Stomach (tissue), 4 donors: ENCODE data around the gene SLC35B4.

ENCODE experiments used
- EP300 ChIP-seq: sonication (generic); formaldehyde crosslinking; IDR thresholded peaks from one replicate; pipeline ENCODE4 v1.6.1; 2017; ENCODE audit warnings: antibody characterized with exemption
- POLR2A ChIP-seq, 4 donors: fragments of 450-650 bp; IDR thresholded peaks; one replicate each; pipeline ENCODE4 v1.6.1; 2016; ENCODE audit warnings: antibody characterized with exemption in 4 of 4, control low read depth in 2 of 4, mild to moderate bottlenecking in 1 of 4, moderate library complexity in 1 of 4
- POLR2AphosphoS5 ChIP-seq, 3 donors: sonication (generic); formaldehyde crosslinking; IDR thresholded peaks; one replicate each; pipeline ENCODE4 v1.6.1; 2016; ENCODE audit warnings: antibody characterized with exemption in 3 of 3
- TF ChIP-seq, protein P1 (sequence below), 7 experiments: fragments of 450-650 bp in 4 of 7; fragments of 200-600 bp in 3 of 7; sonication (generic) in 3 of 7; IDR thresholded peaks; one replicate each; pipeline ENCODE4 v1.5.1; 2016 to 2019; ENCODE audit warnings: antibody characterized with exemption in 7 of 7, control low read depth in 2 of 7, mild to moderate bottlenecking in 1 of 7

DNA sequence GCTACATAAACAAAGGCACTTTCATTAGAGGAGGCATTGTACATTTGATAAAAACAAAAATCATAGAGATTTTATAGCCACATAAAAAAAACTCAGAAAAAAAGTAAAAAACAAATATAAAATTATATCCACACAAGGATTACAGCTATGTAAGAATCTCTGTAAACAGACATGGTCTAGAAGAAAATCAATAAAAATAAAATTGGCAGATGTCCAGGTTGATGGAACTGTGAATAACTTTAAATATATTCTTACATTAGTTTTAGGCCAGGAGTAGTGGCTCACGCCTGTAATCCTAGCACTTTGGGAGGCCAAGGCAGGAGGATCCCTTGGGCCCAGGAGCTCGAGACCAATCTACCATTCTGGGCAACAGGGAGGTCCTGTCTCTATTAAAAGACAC, 19.2 kb downstream of the SLC35B4 start:
- TF ChIP-seq, protein P1, sequence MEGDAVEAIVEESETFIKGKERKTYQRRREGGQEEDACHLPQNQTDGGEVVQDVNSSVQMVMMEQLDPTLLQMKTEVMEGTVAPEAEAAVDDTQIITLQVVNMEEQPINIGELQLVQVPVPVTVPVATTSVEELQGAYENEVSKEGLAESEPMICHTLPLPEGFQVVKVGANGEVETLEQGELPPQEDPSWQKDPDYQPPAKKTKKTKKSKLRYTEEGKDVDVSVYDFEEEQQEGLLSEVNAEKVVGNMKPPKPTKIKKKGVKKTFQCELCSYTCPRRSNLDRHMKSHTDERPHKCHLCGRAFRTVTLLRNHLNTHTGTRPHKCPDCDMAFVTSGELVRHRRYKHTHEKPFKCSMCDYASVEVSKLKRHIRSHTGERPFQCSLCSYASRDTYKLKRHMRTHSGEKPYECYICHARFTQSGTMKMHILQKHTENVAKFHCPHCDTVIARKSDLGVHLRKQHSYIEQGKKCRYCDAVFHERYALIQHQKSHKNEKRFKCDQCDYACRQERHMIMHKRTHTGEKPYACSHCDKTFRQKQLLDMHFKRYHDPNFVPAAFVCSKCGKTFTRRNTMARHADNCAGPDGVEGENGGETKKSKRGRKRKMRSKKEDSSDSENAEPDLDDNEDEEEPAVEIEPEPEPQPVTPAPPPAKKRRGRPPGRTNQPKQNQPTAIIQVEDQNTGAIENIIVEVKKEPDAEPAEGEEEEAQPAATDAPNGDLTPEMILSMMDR (IDR thresholded peaks at IDR 0.05): no peak
- no peak for TF ChIP-seq POLR2A (IDR thresholded peaks at IDR 0.05)
- TF ChIP-seq EP300: no peak
- no peak for TF ChIP-seq POLR2AphosphoS5 (IDR thresholded peaks at IDR 0.05)
